ENCODE results near the gene MFSD1. TPM values are rescaled to one million over a fixed set of nuclear protein-coding genes. Genes with fewer than 3 reads are reported as not detected.
A peak's percentile ranks its signal among the peaks of the same experiment; 100 is the strongest.

Gene MFSD1
- total and polyA plus RNA-seq, 2 donors (not counting 1 experiment from before 2014, with no cell fraction given): 103 to 117 TPM

DNA sequence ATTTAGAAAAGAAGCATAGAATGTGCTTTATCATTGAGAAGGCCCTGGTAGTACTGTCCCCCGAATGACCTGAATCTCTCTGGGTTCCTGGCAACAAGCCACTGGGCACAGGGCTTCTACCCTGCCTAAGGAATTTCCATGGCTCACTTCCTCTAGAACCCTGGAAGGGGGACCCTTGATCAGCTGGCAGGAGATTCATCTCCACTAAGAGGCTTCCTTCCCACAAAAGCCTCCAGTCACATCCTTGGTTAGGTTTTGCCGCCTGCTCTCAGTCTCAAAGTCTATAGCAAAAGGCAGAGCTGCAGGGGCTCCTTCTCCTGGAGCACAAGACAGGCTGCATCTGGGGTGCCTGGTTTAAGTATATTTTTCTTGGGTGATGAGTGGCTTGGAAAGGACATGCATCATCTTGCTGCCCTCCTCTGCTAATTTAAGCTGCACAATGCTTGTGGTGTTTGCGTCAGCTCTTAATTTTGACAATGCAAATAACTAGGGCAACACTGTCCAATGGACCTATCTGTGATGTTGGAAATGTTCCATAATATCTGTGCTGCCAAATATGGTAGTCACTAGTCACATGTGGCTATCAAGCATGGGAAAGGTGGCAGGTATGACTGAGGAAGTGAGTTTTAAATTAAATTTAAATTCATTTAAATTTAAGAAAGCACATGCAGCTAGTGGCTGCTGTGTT lies 36.2 kb upstream of the MFSD1 start:
- Histone ChIP-seq H2AFZ (ENCODE audit: low read length) (no peak overlapping the region), H3K27ac (ENCODE audit: insufficient read depth, low read length) (no peak overlapping the region), H3K79me2 (ENCODE audit: control insufficient read depth, insufficient read depth, low read length) (no peaks in the 10 kb centered on the region), H3K27me3 (ENCODE audit: control insufficient read depth, insufficient read depth, low read length) (no peaks in the 10 kb centered on the region), H3K4me2 (ENCODE audit: extremely low read depth, insufficient read depth, low read length) (no peak overlapping the region), H3K4me3 (replicated peaks in 1 of 4; ENCODE audit: control extremely low read depth in 1 of 4, insufficient read depth in 1 of 4, low read depth in 3 of 4, low read length in 4 of 4) (no peak overlapping the region), H4K20me1 (ENCODE audit: control insufficient read depth, extremely low read depth, insufficient read depth, low read length) (no peaks in the 10 kb centered on the region), H3K36me3 (ENCODE audit: control insufficient read depth, insufficient read depth, low read length) (no peaks in the 10 kb centered on the region), H3K9ac (ENCODE audit: insufficient read depth, low read length) (no peak overlapping the region), H3K9me3 (ENCODE audit: control insufficient read depth, insufficient read depth, low read depth, low read length) (no peaks in the 10 kb centered on the region), H3K4me1 (ENCODE audit: control insufficient read depth, extremely low read depth, insufficient read depth, low read length) (peaks cover 23% of the 10 kb centered on the region)
- TF ChIP-seq, protein P1, sequence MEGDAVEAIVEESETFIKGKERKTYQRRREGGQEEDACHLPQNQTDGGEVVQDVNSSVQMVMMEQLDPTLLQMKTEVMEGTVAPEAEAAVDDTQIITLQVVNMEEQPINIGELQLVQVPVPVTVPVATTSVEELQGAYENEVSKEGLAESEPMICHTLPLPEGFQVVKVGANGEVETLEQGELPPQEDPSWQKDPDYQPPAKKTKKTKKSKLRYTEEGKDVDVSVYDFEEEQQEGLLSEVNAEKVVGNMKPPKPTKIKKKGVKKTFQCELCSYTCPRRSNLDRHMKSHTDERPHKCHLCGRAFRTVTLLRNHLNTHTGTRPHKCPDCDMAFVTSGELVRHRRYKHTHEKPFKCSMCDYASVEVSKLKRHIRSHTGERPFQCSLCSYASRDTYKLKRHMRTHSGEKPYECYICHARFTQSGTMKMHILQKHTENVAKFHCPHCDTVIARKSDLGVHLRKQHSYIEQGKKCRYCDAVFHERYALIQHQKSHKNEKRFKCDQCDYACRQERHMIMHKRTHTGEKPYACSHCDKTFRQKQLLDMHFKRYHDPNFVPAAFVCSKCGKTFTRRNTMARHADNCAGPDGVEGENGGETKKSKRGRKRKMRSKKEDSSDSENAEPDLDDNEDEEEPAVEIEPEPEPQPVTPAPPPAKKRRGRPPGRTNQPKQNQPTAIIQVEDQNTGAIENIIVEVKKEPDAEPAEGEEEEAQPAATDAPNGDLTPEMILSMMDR (conservative IDR thresholded peaks at IDR 0.05 in 1 of 2, IDR thresholded peaks at IDR 0.05 in 1 of 2; ENCODE audit: low read depth in 1 of 2, low read length in 2 of 2): no peak
- no peak for TF ChIP-seq EZH2 (IDR thresholded peaks at IDR 0.05; ENCODE audit: low read length, missing control alignments)
- DNase-seq (ENCODE audit: low read depth in 2 of 2): peak in 1 of 2 donors; percentile 69

DNA sequence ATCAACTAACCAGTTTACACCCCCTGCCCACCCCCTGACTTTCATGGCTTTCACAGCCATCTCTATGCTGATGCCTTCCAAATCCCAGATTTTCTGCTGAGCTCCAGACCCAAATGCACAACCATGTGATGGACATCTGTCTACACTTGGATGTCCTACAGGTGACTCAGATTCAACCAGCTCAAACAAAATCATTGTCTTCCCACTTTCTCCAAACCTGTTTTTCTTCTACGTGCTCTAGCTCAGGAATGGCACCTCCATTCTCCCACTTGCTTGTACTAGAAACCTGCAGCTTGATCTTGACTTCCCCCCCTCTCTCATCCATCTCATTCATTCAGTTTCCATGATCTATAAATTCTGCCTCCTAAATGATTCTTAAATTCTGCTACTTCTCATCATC lies 35.5 kb upstream of the MFSD1 start:
- Histone ChIP-seq H3K79me2 (ENCODE audit: control insufficient read depth, insufficient read depth, low read length) (no peaks in the 10 kb centered on the region), H3K27me3 (ENCODE audit: control insufficient read depth, insufficient read depth, low read length) (no peaks in the 10 kb centered on the region), H4K20me1 (ENCODE audit: control insufficient read depth, extremely low read depth, insufficient read depth, low read length) (no peaks in the 10 kb centered on the region), H3K4me1 (ENCODE audit: control insufficient read depth, extremely low read depth, insufficient read depth, low read length) (peaks cover 25% of the 10 kb centered on the region), H3K4me2 (ENCODE audit: extremely low read depth, insufficient read depth, low read length) (no peak overlapping the region), H2AFZ (ENCODE audit: low read length) (no peak overlapping the region), H3K4me3 (replicated peaks in 1 of 4; ENCODE audit: control extremely low read depth in 1 of 4, insufficient read depth in 1 of 4, low read depth in 3 of 4, low read length in 4 of 4) (no peak overlapping the region), H3K36me3 (ENCODE audit: control insufficient read depth, insufficient read depth, low read length) (no peaks in the 10 kb centered on the region), H3K9ac (ENCODE audit: insufficient read depth, low read length) (no peak overlapping the region), H3K9me3 (ENCODE audit: control insufficient read depth, insufficient read depth, low read depth, low read length) (no peaks in the 10 kb centered on the region), H3K27ac (ENCODE audit: insufficient read depth, low read length) (no peak overlapping the region)
- DNase-seq (ENCODE audit: low read depth in 2 of 2): no peak
- TF ChIP-seq, protein P1 (conservative IDR thresholded peaks at IDR 0.05 in 1 of 2, IDR thresholded peaks at IDR 0.05 in 1 of 2; ENCODE audit: low read depth in 1 of 2, low read length in 2 of 2): no peak
- no peak for TF ChIP-seq EZH2 (IDR thresholded peaks at IDR 0.05; ENCODE audit: low read length, missing control alignments)

DNA sequence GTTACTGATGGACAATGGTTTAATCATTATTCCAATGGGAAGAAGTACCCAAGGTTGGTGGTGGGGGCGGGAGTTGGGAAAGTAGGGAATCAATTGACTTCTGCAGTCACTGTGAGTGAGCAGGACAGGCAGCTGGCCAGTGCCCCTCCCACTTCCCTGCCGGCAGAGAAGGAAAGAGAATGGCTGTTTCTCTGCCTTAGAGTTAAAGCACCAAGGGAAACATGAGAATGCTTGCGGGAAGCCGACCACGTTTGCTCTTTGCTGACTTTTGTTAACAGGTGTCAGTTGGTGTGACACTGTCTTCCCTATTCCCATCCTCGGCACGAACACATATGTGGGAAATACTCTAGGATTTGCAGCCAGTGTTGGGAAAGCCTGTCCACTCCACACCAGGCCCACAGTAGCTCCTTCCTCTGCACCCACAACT lies 33.5 kb upstream of the MFSD1 start:
- H2AFZ ChIP-seq (ENCODE audit: low read length): no peak overlapping the region
- DNase-seq (ENCODE audit: low read depth in 2 of 2): peak; percentile 78 to 82
- H3K4me1 ChIP-seq (ENCODE audit: control insufficient read depth, extremely low read depth, insufficient read depth, low read length): peaks cover 25% of the 10 kb centered on the region
- no peaks in the 10 kb centered on the region for H3K79me2 ChIP-seq (ENCODE audit: control insufficient read depth, insufficient read depth, low read length)
- H4K20me1 ChIP-seq (ENCODE audit: control insufficient read depth, extremely low read depth, insufficient read depth, low read length): no peaks in the 10 kb centered on the region
- H3K9ac ChIP-seq (ENCODE audit: insufficient read depth, low read length): peak overlapping the region; percentile 39
- no peak for TF ChIP-seq EZH2 (IDR thresholded peaks at IDR 0.05; ENCODE audit: low read length, missing control alignments)
- TF ChIP-seq, protein P1 (conservative IDR thresholded peaks at IDR 0.05 in 1 of 2, IDR thresholded peaks at IDR 0.05 in 1 of 2; ENCODE audit: low read depth in 1 of 2, low read length in 2 of 2): no peak
- peak overlapping the region; percentile 93 for H3K27ac ChIP-seq (ENCODE audit: insufficient read depth, low read length)
- no peaks in the 10 kb centered on the region for H3K36me3 ChIP-seq (ENCODE audit: control insufficient read depth, insufficient read depth, low read length)
- no peaks in the 10 kb centered on the region for H3K9me3 ChIP-seq (ENCODE audit: control insufficient read depth, insufficient read depth, low read depth, low read length)
- no peak overlapping the region for H3K4me3 ChIP-seq (replicated peaks in 1 of 4; ENCODE audit: control extremely low read depth in 1 of 4, insufficient read depth in 1 of 4, low read depth in 3 of 4, low read length in 4 of 4)
- peak overlapping the region; percentile 90 for H3K4me2 ChIP-seq (ENCODE audit: extremely low read depth, insufficient read depth, low read length)
- H3K27me3 ChIP-seq (ENCODE audit: control insufficient read depth, insufficient read depth, low read length): no peaks in the 10 kb centered on the region
